Measurements from ENCODE around the gene SOBP.

DNA sequence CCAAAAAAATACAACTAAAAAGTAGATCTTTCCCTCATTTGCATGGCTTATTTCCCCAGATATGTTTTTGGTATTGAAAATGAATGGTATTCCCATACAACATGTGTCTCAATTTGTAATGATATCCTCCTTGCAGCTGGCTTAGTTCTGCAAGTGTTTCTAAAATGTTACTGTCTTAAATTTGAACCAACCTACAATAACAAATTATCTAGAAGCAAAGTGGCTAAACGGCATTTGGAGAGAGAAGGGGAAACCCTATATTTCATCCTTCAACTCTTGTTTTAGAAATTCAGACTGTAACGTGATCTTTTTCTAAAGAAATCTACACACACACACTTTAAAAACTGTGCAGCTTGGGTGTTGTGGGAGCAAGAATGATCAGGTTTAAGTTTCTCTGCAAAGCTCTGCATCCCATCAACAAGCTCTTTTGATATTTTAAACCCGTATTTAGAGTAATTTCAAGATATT is 153.0 kb downstream of the SOBP start:
- TF ChIP-seq, protein P1, sequence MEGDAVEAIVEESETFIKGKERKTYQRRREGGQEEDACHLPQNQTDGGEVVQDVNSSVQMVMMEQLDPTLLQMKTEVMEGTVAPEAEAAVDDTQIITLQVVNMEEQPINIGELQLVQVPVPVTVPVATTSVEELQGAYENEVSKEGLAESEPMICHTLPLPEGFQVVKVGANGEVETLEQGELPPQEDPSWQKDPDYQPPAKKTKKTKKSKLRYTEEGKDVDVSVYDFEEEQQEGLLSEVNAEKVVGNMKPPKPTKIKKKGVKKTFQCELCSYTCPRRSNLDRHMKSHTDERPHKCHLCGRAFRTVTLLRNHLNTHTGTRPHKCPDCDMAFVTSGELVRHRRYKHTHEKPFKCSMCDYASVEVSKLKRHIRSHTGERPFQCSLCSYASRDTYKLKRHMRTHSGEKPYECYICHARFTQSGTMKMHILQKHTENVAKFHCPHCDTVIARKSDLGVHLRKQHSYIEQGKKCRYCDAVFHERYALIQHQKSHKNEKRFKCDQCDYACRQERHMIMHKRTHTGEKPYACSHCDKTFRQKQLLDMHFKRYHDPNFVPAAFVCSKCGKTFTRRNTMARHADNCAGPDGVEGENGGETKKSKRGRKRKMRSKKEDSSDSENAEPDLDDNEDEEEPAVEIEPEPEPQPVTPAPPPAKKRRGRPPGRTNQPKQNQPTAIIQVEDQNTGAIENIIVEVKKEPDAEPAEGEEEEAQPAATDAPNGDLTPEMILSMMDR (IDR thresholded peaks at IDR 0.05): no peak
- TF ChIP-seq ATF2 (CRISPR knock-in tag; IDR thresholded peaks at IDR 0.05; ENCODE audit: borderline replicate concordance, low read depth) (no peak), JUN (CRISPR knock-in tag; IDR thresholded peaks at IDR 0.05) (no peak), KAT7 (CRISPR knock-in tag; IDR thresholded peaks at IDR 0.05; ENCODE audit: borderline replicate concordance) (no peak), AFF4 (CRISPR knock-in tag; IDR thresholded peaks at IDR 0.05; ENCODE audit: borderline replicate concordance) (no peak), SP1 (CRISPR knock-in tag; conservative IDR thresholded peaks at IDR 0.05) (no peak), NR2C2 (CRISPR knock-in tag; IDR thresholded peaks at IDR 0.05) (no peak), MYBL2 (CRISPR knock-in tag; IDR thresholded peaks at IDR 0.05) (no peak), MXD4 (CRISPR knock-in tag; IDR thresholded peaks at IDR 0.05; ENCODE audit: borderline replicate concordance) (no peak)
- TF ChIP-seq, protein P2, sequence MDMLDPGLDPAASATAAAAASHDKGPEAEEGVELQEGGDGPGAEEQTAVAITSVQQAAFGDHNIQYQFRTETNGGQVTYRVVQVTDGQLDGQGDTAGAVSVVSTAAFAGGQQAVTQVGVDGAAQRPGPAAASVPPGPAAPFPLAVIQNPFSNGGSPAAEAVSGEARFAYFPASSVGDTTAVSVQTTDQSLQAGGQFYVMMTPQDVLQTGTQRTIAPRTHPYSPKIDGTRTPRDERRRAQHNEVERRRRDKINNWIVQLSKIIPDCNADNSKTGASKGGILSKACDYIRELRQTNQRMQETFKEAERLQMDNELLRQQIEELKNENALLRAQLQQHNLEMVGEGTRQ (CRISPR knock-in tag; IDR thresholded peaks at IDR 0.05): no peak
- TF ChIP-seq, protein P3, sequence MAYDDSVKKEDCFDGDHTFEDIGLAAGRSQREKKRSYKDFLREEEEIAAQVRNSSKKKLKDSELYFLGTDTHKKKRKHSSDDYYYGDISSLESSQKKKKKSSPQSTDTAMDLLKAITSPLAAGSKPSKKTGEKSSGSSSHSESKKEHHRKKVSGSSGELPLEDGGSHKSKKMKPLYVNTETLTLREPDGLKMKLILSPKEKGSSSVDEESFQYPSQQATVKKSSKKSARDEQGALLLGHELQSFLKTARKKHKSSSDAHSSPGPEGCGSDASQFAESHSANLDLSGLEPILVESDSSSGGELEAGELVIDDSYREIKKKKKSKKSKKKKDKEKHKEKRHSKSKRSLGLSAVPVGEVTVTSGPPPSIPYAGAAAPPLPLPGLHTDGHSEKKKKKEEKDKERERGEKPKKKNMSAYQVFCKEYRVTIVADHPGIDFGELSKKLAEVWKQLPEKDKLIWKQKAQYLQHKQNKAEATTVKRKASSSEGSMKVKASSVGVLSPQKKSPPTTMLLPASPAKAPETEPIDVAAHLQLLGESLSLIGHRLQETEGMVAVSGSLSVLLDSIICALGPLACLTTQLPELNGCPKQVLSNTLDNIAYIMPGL (CRISPR knock-in tag; IDR thresholded peaks at IDR 0.05): no peak

Measured in WTC11 (cell line).